Neural cell (in vitro differentiated cells): Measurements from ENCODE around the gene GALR3.

Source experiments
- EP300 ChIP-seq: fragments of 450-650 bp; conservative IDR thresholded peaks from 2 replicates; pipeline ENCODE4 v1.6.1; 2014; ENCODE audit warnings: antibody characterized with exemption, mild to moderate bottlenecking, moderate library complexity; ENCODE audit not compliant: poor library complexity, severe bottlenecking
- EZH2 ChIP-seq: fragments of 200-600, 300-800 bp; shearing (Covaris generic), sonication (generic); IDR thresholded peaks from 2 replicates; pipeline ENCODE4 v1.6.1; 2014; ENCODE audit warnings: antibody characterized with exemption, low read length, borderline replicate concordance, mild to moderate bottlenecking; ENCODE audit not compliant: insufficient read depth, poor library complexity, severe bottlenecking
- POLR2AphosphoS5 ChIP-seq: IDR thresholded peaks from 2 replicates; pipeline ENCODE4 v1.6.1; 2012
- TF ChIP-seq, protein P1 (sequence below): fragments of 450-650 bp; IDR thresholded peaks from 2 replicates; pipeline ENCODE4 v1.5.1; 2014; ENCODE audit warnings: antibody characterized with exemption, mild to moderate bottlenecking, moderate library complexity; ENCODE audit not compliant: poor library complexity, severe bottlenecking

DNA sequence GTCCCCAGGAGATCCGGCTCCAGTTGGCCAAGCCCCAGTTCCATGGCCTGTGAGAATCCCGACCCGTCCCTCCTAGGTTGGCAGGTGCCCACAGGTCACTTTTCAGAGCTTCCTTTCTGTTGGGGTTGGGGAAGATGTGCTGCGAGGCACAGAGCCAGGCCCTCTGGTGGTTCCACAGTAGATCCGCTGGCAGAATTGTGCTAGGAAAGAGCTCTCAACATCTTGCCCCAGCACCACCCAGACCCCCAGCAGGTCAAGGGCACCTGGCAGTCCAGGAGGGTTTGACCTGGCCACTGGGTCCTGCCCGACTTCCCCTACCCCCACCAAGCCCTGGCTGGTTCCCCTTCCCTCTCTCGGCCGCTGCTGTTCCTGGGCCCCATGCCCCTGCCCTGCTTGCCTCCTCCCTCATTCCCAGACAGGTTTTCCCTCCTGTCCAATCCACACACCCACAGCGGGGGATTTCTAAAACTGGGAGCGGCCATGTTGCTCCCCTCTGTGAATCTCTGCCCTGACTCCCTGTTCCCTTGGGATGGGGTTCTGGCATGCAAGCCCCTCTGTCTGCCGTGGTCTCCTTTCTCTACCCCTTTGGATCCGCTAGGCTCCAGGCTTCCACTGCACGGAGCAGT, 41.6 kb upstream of the GALR3 start:
- TF ChIP-seq POLR2AphosphoS5 (no peak), EP300 (no peak), EZH2 (no peak)
- TF ChIP-seq, protein P1, sequence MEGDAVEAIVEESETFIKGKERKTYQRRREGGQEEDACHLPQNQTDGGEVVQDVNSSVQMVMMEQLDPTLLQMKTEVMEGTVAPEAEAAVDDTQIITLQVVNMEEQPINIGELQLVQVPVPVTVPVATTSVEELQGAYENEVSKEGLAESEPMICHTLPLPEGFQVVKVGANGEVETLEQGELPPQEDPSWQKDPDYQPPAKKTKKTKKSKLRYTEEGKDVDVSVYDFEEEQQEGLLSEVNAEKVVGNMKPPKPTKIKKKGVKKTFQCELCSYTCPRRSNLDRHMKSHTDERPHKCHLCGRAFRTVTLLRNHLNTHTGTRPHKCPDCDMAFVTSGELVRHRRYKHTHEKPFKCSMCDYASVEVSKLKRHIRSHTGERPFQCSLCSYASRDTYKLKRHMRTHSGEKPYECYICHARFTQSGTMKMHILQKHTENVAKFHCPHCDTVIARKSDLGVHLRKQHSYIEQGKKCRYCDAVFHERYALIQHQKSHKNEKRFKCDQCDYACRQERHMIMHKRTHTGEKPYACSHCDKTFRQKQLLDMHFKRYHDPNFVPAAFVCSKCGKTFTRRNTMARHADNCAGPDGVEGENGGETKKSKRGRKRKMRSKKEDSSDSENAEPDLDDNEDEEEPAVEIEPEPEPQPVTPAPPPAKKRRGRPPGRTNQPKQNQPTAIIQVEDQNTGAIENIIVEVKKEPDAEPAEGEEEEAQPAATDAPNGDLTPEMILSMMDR: no peak
